ENCODE data around the gene ARAP2.

The ARAP2 gene

DNA sequence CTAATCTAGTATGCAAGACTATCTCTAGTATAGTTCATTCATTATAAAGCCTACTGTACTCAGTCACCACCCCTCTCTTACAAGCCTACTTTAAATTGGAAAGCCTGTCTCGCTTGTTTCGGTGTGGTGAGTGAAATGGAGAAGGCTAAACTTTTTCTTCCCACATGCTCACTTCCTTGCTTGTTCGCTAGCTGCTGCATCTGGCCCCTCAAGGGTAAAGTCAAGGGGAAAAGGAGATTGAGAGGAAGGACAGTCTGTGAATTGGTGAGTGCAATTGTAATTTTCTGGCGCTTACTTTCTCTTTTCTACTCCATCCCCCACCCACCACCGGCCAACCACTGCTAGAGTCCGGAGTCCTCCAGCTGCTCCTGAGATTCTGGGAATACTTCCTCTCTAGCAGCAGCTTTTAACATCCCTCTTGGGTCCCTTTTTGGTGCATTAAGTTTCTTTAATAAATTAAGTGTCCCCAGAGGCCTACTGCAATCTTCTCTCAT, 12.1 kb upstream of the ARAP2 start:
- DNase-seq (ENCODE audit: low spot score): no peak

DNA sequence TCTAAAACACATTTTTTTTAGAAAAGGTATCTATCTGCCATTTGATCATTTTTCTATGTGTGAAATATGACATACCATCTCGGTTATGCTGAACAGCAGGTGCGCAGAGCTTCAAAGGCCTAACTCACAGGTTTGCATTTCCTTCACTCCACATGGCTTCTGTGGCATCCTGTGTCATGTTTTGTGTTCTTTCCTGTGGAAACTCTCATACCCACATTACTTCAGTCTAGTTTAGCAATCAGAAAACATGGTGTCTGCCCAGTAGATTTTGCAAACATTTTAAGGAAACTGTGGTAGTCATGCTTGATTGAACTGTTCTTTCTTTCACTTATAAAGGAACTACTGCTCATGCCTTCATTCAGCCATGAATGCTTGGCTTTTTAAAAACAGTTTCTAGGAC, 11.3 kb upstream of the ARAP2 start:
- DNase-seq (ENCODE audit: low spot score): peak; percentile 85

DNA sequence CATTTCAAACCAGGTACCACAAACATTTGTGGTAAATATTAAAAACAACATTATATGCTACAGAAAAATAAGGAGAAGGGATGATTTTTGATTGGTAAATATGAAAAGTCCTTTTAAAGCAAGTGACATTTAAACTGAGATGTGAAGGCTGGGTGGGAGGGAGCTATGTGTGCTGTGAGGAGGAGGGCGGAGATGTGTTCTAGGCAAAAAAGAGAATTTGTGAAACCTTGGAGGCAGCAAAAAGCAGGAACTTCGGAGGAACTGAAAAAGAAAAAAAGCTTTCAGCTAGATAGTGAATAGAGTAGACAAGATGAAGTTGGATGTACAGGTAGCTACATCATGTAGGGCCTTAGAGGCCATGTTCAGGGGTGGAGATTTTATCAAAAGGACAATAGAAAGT, 10.1 kb upstream of the ARAP2 start:
- DNase-seq (ENCODE audit: low spot score): no peak

DNA sequence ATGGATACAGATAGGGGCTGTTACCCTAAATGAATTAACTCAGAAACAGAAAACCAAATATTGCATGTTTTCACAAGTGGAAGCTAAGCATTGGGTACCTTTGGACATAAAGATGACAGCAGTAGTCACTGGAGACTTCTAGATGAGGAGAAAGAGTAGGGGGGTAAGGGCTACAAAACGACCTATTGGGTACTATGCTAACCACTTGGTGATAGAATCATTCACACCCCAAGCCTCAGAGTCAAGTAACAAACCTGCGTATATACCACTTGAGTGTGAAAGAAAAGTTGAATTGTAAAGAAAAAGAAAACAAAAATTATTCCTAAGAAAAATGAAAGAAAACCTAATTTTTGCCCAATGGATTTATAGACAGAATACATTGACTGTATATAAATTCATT, 7.7 kb upstream of the ARAP2 start:
- no peak for DNase-seq (ENCODE audit: low spot score)

DNA sequence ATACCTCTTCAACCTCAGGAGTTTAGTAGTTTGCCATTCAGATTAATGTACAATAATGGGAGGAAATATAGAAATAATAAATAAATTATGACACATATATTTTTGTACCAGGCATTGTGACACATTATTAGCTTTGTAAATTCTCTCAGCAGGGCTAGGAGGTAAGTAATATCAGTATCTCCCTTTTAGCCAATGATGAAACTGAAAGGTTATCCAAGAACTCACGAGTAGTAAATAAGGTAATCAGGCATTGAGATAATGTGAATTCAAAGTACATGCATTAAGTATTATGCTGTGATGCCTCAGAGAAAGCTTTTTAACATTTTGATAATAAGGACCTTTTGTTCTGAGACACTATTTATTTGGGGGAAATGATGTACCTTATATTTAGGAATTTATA, 5.3 kb upstream of the ARAP2 start:
- DNase-seq (ENCODE audit: low spot score): no peak

DNA sequence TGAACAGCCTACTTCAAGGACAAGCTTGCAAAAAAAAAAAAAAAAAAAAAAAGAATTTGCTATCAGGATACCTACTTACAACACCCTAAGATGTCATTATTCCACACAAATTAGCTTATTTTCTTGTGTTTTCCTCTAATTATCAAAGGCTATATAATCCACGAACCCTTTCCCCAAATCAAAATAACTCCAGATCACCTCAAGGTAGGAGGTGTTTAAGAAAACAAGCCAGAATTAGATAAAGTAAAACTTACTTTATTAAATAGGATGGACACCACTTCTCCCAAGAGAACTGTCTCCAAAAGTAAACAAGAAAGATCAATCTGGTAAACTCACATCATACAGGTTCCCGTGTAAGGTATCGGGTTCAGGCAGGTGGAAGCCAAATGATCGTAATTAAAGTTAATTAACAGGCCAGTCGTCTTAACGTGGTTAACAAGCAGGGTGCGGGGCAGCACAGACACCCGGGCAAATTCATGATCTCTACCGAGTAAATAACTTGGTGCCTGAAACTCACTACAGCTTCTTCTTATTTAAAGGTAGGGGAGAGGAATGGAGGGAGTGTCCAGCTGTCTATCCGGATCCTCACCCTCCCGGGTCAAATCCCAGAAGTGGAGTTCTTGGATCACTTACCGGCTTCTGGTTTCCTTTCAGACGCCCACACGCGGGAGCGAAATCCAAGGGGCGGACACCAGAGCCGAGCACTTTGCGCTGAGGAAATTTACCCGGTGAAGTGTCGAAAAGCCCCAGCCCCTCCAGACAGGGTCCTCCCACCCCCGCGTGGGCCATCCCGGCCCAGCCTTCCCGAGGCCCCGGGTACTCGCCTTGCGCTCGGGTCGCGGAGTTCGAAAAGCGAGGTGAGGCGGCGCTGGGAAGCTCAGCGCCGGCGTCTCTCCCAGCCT, 708 bp downstream of the ARAP2 start:
- peak; percentile 45 for DNase-seq (ENCODE audit: low spot score)

DNA sequence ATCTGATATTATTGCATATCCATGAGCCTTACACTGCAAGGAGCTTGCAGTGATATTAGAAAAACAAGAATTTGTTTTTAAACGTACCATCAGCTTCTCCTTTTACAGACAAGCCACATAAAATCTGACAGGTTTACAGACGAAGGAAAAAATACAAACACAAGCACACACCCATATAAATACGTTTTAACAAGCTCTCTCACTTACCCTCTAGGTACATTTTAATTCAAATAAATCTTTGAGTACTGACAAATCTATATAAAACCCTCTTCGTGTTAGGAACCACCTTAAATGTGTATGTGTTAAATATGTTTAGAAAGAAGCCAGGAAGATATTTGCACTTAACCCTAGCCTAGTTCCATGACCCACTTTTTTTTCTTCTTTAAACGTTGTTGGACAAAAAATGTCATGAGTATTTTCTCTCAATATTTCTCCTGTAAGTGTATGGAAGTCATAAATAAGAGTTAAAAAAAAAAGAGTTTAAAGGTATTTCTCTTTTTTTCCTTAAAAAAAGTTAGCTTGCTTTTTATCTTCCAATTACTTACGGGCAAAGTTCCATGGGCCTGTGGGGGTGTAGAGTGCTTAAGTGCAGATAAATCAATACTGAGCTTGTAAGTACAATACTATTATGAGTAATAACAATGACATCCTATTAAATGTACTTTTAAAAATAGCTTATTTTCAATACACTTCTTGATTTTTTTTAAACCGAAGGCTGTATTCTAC, 1.5 kb downstream of the ARAP2 start:
- DNase-seq (ENCODE audit: low spot score): no peak

DNA sequence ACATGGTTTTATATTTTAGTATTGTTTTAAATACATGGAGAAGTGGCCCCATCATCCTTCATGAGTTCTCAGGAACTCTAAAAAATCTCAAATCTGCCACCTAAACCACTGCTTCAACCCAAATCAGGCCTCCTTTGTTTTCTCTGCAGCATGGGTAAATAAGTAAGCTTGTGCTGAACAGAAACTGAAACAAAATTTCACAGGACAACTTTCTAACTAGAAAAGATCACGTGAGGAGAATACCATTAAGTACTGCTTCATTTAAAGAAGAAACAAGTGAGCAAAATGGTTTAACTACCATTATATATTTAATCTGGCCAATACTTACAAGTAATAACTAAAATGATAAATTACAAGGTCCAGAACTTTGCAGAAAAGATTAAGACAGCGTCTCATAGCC, 2.5 kb downstream of the ARAP2 start:
- peak; percentile 67 for DNase-seq (ENCODE audit: low spot score)

DNA sequence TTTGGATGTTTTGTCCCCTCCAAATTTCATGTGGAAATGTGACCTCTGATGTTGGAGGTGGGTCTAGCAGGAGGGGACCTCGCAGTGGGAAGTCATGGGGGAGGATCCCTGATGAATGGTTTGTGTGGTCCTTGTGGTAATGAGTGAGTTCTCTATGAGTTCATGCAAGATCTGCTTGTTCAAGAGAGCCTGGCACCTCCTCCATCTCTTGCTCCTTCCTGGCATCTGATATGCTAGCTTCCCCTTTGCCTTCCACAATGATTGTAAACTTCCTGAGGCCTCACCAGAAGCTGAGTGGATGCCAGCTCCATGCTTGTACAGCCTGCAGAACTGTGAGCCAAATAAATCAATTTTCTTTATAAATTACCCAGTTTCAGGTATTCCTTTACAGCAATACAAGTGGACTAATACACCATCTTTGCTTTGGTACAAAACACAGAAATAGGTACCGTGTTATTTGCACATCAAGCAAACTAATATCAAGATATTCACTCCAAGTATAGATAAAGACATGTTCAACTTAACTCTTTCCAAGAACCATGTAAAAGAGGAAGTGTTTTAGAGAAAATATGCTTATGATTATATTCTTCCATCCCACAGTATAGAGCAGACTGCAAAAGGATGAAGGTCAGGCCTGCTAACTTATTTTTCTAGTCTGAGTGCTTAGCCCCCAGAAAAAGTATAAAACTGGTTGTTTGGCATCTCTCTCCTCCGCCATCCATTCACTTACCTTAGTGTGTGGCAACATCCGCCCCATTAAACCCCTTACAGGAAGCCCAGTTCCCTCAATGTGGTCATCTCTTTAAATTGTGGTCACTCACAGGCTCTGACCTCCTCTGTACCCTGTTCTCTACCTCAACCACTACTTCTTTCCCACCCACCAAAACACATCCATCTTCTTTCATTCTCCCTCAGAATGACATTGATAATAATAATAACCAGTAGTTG, 6.7 kb downstream of the ARAP2 start:
- no peak for DNase-seq (ENCODE audit: low spot score)

DNA sequence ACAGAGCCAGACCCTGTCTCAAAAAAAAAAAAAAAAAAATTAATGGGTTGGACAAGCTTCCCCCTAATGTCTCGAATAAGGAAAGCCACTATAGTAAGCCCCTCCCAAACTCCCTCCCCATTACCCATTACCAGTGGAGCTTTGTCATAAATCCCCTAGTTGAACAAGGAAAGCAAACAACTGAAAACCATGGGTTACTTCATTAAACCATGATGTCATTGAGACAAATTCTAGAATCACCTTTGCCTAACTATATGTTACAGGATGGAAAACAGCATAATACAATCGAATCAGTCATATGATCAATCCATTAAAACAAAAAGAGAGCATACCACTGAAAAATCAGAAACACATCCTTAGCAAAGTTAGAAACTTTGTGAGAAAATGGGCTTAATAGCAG, 8.2 kb downstream of the ARAP2 start:
- no peak for DNase-seq (ENCODE audit: low spot score)

DNA sequence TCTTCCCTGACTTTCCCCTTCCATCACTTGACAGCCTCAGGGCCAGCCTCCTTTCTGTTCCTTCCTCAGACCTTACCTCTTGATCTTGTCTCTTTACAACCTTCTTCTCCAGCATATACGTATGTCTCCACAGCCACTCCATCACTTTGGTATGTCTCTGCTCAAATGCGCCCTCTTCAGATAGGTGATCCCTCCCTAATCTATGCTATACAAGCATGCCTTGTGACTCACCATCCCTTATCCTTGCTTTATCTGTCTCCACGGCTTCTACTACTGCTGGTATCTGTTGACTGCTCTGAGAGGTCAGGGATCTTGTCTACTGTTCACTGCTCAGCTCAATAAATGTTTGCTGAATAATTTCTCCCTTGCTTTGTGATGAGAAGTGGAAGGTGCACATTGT, 9.0 kb downstream of the ARAP2 start:
- no peak for DNase-seq (ENCODE audit: low spot score)

DNA sequence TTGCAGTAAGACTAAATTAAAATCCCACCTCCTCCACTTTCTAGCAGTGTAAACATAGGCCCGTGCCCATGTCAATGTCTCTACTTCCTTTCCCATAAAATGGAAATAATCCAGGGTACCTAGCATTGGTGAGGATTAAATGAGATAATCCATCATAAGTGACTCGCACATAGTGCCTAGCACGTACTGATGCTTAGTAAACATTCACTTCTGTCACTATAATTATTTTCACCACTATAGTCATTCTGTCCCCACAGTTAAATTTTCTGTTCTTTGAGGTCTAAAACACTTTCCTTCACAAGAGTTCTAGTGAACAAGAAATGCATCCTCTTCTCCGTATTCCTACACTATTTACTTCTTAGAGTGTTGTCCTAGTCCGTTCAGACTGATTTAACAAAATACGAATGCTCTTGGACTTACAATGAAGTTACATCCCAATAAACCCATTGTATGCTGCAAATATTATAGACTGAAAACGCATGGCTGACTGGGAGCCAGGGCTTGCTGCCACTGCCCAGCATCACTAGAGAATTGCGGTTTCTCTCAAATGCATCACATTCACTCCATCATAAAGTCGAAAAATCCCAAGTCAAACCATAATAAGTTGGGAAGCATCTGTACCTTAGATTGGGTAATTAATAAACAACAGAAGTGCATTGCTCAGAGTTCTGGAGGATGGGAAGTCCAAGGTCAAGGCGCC, 10.6 kb downstream of the ARAP2 start:
- no peak for DNase-seq (ENCODE audit: low spot score)

DNA sequence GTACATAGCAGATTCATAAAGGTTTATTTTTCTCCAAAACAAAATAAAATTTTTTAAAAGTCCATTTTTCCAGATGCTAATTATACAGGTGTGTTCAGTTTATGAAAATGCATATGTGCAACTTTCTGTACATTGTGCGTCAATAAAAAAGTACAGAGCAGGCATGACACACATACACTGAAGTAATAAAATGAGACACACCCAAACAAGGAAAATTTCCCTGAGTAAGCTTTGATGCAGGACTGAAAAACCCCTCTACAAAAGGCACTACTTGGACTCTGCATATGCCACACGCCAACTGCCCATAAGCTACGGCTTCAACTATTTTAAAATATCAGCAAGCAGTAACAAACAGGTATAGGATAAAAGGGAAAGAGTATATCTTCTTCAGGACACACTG, 13.8 kb downstream of the ARAP2 start:
- no peak for DNase-seq (ENCODE audit: low spot score)

DNA sequence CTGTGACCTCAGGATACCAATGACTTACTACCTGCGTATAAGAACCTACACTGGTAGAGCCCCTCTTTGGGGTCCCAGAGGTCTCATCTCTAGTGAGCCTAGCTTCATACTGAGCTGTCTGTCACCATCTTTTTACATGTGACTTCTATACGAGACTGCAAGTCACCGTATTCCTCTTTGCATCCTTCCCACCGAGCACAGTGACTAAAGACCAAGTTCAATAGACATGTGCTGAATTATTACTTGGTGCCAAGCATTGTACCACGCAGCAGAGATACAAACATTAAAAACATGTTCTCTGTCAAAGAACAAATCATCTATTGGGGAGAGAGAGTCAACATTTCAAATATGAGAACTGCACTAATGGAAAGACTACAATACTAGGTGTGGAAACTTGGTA, 16.4 kb downstream of the ARAP2 start:
- no peak for DNase-seq (ENCODE audit: low spot score)

DNA sequence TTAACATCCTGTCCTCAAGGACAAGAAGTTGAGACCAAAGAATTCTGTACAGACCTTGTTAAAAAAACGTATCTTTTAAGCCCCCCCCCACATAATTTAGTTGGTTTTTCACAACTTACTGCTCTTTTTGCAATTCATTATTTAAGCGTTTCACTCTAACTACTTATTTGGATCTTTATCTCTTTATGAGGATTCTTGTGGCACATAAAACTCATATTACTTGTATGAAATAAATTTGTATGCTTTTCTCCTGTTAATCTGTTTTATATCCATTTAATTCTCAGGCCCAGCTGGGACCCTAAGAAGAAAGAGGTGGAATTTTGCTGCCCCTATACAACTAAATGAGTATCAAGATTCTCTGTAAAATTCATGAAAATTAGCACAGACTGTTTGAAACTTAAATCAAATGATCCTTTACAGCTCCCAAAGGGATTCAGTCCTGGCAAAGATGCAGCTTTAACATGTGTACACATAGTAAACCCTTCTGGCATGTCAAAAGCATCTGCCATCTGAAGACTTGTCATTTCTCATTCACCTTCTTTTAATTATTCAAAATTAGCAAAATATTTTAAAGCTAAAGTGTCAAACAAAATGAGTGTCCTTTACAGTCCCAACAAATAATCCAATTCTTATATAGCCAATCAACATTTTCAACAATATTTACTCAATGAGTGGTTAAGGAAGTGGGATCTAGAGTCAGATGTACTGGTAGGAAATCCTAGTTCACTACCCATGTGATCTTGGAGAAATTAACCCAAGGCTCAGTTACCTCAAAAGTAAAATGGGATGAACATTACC, 17.7 kb downstream of the ARAP2 start:
- no peak for DNase-seq (ENCODE audit: low spot score)

DNA sequence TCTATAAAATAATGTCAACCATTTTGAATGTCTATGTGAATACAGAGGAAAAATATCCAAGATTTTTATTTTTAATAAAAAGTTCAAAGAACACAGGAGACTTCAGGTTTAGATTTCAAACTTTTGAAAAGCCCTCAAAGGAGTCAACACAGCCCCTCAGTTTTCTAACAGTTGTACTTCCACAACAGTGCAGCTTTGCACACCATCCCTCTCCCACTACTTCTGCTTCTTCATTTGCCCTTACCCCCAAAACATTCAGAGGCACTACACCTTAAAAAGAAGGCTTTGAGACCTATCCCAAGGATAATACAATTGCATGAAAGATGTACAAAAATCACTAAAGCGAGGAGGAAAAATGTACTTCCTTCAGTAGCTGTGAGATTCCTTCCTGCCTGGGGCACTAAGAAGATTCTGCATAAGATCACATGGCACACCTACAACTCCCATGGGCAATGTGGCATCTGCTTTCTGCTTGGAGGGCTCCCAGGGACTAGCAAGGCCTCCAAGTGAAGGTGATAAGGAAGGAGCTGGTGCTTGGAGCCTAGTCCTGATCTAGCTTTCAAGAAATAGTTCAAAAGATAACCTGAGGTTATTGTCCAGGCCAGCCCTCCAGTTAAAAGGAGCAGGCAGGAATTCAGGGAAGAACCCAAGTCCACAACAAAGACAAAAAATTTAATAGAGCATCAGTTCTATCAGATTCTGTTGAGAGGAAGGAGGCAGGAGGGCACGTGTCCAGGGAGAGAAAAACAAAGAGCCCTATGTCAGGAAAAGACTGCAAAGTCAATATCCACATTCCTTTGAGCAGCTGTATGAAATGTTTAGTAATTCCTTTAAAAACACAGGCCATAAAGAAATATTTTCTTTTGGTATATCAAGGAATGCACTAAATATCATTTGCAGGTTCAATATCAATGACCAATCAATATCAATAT, 19.1 kb downstream of the ARAP2 start:
- no peak for DNase-seq (ENCODE audit: low spot score)

DNA sequence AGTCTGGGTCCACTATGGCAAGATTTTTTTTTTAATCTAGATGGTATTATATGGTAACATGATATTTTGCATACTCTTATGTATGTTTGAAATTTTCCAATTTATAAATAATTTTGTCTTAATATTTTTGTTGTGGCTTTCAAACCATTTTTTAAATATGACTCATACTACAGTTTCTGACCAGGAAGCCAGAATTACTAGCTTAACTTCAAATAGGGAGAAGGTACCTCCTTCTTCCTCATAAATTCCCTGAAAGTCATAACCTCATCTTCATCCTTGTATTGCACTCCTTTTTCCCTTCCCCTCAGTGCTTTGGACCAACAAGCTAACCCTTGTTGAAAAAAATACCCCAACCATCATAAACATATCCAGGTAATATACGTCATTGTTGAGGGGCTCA, 21.6 kb downstream of the ARAP2 start:
- DNase-seq (ENCODE audit: low spot score): no peak

DNA sequence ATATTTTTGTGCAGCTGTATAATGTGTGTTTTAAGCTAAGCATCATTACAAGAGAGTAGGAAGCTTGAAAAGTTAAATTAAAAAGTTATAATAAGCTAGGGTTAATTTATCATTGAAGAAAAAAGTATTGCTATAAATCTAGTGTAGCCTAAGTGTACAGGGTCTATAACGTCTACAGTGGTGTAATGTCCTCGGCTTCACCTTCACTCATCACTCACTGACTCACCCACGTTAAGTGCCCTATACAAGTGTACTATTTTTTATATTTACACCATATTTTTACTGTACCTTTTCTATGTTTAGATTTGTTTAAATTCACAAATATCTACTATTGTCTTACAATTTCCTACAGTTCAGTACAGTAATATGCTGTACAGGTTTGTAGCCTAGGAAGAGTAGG, 23.5 kb downstream of the ARAP2 start:
- DNase-seq (ENCODE audit: low spot score): no peak

DNA sequence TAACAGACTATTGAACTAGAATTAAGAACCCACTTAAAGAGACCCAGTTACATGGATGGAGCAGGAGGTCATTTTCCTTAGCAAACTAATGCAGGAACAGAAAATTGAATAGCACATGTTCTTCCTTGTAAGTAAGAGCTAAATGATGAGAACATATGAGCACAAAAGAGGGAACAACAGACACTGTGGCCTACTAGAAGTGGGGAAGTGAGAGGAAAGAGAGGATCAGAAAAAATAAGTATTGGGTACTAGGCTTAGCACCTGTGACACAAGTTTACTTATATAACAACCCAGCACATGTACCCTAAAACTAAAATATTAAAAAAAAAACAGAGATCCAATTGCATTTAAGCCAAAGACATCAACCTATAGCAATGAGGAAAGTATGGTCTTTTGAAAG, 26.2 kb downstream of the ARAP2 start:
- DNase-seq (ENCODE audit: low spot score): no peak

DNA sequence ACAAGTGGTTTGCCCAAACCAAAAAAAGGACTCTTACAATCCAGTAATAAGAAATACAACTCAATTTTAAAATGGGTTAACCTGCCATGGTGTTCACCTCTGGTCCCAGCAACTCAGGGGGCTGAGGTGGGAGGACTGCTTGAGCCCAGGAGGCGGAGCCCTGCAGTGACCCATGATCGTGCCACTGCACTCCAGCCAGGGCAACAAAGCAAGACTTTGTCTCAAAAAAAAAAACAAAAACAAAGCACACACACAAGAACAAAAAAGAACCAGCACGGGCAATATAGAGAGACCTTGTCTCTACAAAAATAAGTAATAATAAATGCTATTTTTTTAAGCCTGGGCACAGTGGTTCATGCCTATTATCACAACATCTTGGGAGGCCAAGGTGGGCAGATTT, 28.7 kb downstream of the ARAP2 start:
- no peak for DNase-seq (ENCODE audit: low spot score)
